Peyer's patch (tissue), 4 donors: Measurements from ENCODE around the gene KIF23. TPM values are rescaled to one million over a fixed set of nuclear protein-coding genes. Genes with fewer than 3 reads are reported as not detected.

Experiments
- DNase-seq, 3 donors: peaks; one replicate each; pipeline ENCODE4 v3.0.0-alpha.2; 2017 to 2019
- H3K27ac ChIP-seq, 4 donors: fragments of 200-600 bp; sonication (generic); one replicate each; pipeline ENCODE4 v1.5.1; 2016 to 2019
- H3K27me3 ChIP-seq, 2 donors: fragments of 200-600 bp; sonication (generic); one replicate each; pipeline ENCODE4 v1.5.1; 2019
- H3K36me3 ChIP-seq, 3 donors: fragments of 200-600 bp; sonication (generic); one replicate each; pipeline ENCODE4 v1.5.1; 2016 to 2019
- H3K4me1 ChIP-seq, 4 donors: fragments of 200-600 bp; sonication (generic); one replicate each; pipeline ENCODE4 v1.5.1; 2016 to 2019
- H3K4me3 ChIP-seq, 4 donors: fragments of 200-600 bp; sonication (generic); 1 replicate in 3 of 4; 2 replicates in 1 of 4; pipeline ENCODE4 v1.5.1; 2016 to 2019; ENCODE audit warnings: mild to moderate bottlenecking in 1 of 4
- H3K9me3 ChIP-seq, 4 donors: fragments of 200-600 bp; sonication (generic); one replicate each; pipeline ENCODE4 v1.5.1; 2016 to 2019; ENCODE audit warnings: mild to moderate bottlenecking in 1 of 4
- POLR2A ChIP-seq, 2 donors: fragments of 450-650 bp; IDR thresholded peaks; one replicate each; pipeline ENCODE4 v1.5.1; 2017; ENCODE audit warnings: antibody characterized with exemption in 2 of 2, mild to moderate bottlenecking in 2 of 2, moderate library complexity in 2 of 2
- total RNA-seq, 4 donors: library from RNA; depleted of rRNA; stranded (reverse); fragments of >200 nt; gene quantifications; one replicate each; pipeline ENCODE4 v1.1.0, GENCODE V29; 2016
- TF ChIP-seq, protein P1 (sequence below), 6 experiments: fragments of 450-650 bp in 4 of 6; fragments of 200-600 bp in 2 of 6; sonication (generic) in 1 of 6; IDR thresholded peaks; one replicate each; pipeline ENCODE4 v1.5.1; 2017 to 2019; ENCODE audit warnings: antibody characterized with exemption in 6 of 6, mild to moderate bottlenecking in 3 of 6, moderate library complexity in 1 of 6

KIF23 gene
- total RNA-seq, 4 donors from 2014 or later = 2.2 to 33.8 (median 6.0) TPM

GRCh38 chr15:69385831-69386230 lies 28.3 kb upstream of the KIF23 start:
- Histone ChIP-seq H3K27ac (no peak overlapping the region), H3K4me3 (no peak overlapping the region), H3K27me3 (no peaks in the 10 kb centered on the region), H3K4me1 (no peaks in the 10 kb centered on the region), H3K36me3 (no peaks in the 10 kb centered on the region), H3K9me3 (no peaks in the 10 kb centered on the region)
- no peak for TF ChIP-seq POLR2A (IDR thresholded peaks at IDR 0.05)
- TF ChIP-seq, protein P1, sequence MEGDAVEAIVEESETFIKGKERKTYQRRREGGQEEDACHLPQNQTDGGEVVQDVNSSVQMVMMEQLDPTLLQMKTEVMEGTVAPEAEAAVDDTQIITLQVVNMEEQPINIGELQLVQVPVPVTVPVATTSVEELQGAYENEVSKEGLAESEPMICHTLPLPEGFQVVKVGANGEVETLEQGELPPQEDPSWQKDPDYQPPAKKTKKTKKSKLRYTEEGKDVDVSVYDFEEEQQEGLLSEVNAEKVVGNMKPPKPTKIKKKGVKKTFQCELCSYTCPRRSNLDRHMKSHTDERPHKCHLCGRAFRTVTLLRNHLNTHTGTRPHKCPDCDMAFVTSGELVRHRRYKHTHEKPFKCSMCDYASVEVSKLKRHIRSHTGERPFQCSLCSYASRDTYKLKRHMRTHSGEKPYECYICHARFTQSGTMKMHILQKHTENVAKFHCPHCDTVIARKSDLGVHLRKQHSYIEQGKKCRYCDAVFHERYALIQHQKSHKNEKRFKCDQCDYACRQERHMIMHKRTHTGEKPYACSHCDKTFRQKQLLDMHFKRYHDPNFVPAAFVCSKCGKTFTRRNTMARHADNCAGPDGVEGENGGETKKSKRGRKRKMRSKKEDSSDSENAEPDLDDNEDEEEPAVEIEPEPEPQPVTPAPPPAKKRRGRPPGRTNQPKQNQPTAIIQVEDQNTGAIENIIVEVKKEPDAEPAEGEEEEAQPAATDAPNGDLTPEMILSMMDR (IDR thresholded peaks at IDR 0.05) = no peak
- DNase-seq = no peak

DNA sequence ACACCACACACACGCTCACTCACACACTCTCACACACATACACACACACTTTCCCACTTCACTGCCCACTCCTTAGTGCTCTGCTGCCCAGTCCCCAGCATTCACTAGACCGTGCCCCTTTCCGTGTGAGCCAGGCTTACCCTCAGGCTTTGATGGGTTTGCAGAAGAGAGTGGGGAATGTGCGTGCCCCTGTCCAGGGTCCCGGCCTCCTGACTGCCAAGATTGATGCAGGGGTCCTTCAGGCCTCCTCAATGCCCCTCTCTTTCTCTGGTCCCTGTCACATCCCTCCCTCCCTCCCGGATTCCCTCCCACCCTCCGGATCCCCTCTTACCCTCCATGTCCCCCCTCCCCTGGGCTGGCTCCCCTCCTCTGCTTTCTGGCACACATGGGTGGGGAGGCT lies 27.9 kb upstream of the KIF23 start:
- H3K9me3 ChIP-seq = no peaks in the 10 kb centered on the region
- no peaks in the 10 kb centered on the region for H3K36me3 ChIP-seq
- TF ChIP-seq, protein P1 (IDR thresholded peaks at IDR 0.05) = no peak
- no peak for TF ChIP-seq POLR2A (IDR thresholded peaks at IDR 0.05)
- DNase-seq = no peak
- no peaks in the 10 kb centered on the region for H3K27me3 ChIP-seq
- no peak overlapping the region for H3K4me3 ChIP-seq
- no peaks in the 10 kb centered on the region for H3K4me1 ChIP-seq
- H3K27ac ChIP-seq = no peak overlapping the region

DNA sequence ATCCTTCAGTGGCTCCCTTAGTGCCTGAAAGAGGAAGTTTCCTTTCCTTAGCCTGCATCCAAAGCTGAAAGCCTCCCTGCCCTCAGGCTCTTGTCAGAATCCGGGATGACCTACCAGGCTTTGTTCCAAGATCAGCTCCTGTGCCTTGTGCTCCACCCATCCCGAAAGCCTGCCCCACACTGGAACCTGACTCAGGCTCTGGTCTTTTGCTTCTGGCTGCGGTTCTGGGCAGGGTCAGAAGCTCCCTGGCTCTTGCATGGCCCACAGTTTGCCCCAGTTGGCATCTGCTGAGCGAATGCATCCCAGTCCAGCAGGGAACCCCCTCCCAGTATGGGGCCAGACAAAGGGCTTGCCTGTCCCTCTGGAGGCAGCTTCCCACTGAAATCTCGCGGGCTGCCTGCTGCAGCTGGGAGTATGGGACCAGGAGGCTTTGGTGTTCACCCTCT lies 25.9 kb upstream of the KIF23 start:
- no peaks in the 10 kb centered on the region for H3K36me3 ChIP-seq
- H3K4me3 ChIP-seq = no peak overlapping the region
- no peaks in the 10 kb centered on the region for H3K4me1 ChIP-seq
- H3K27ac ChIP-seq = no peak overlapping the region
- TF ChIP-seq, protein P1 (IDR thresholded peaks at IDR 0.05) = no peak
- TF ChIP-seq POLR2A (IDR thresholded peaks at IDR 0.05) = no peak
- H3K9me3 ChIP-seq = no peaks in the 10 kb centered on the region
- no peak for DNase-seq
- no peaks in the 10 kb centered on the region for H3K27me3 ChIP-seq

DNA sequence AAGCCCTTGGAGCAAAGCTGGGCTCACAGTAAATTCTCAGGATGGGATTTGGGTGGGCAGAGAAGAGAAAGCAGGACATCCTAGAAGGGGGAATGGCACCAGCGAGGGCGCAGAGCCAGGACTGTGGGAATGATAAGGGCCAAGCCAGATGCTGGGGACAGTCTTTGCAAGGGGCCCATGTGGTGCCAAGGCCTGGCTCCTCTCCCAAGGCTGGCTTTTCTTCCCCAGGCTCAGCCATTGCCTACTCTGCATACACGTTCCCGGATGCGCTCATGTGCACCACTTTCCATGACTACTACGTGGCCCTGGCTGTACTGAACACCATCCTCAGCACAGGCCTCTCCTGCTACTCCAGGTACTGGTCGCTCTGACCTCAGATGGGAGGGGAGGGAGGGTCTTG lies 24.7 kb upstream of the KIF23 start:
- no peak for TF ChIP-seq POLR2A (IDR thresholded peaks at IDR 0.05)
- TF ChIP-seq, protein P1 (IDR thresholded peaks at IDR 0.05) = no peak
- Histone ChIP-seq H3K9me3 (no peaks in the 10 kb centered on the region), H3K27me3 (no peaks in the 10 kb centered on the region), H3K4me1 (peaks cover 0 to 2% (median 0%) of the 10 kb centered on the region in 4 donors), H3K4me3 (no peak overlapping the region), H3K27ac (no peak overlapping the region), H3K36me3 (no peaks in the 10 kb centered on the region)
- no peak for DNase-seq

DNA sequence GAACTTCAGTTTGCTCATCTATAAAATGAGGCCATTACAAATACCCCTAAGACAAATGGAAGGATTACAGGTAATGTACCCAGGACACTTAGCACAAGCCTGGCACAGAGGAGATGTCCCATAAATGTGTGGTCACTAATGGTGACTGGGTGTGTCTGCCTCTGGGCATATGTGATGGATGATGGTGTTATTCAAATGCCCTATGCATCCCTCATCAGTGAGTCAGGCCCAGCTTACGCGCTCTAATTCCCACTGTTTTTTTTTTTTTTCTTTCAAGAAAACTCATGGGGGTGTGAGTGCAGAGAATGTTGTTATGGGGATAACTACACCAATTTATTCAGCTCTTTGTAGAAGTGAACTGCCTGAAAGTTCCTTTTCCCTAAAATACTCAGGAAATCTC lies 23.6 kb upstream of the KIF23 start:
- H3K9me3 ChIP-seq = no peaks in the 10 kb centered on the region
- no peak for DNase-seq
- H3K36me3 ChIP-seq = no peaks in the 10 kb centered on the region
- peaks cover 0 to 7% (median 1%) of the 10 kb centered on the region in 4 donors for H3K4me1 ChIP-seq
- H3K27me3 ChIP-seq = no peaks in the 10 kb centered on the region
- TF ChIP-seq, protein P1 (IDR thresholded peaks at IDR 0.05) = no peak
- TF ChIP-seq POLR2A (IDR thresholded peaks at IDR 0.05) = no peak
- no peak overlapping the region for H3K4me3 ChIP-seq
- no peak overlapping the region for H3K27ac ChIP-seq
